GM19324 (cell line): ENCODE results near the gene MRPS2.

Experiments
- ATAC-seq: cut with Tn5 transposase; IDR thresholded peaks from one replicate; pipeline ENCODE4 v1.9.1; 2021; ENCODE audit warnings: mild to moderate bottlenecking, moderate library complexity; ENCODE audit not compliant: unreplicated experiment, low FRiP score

Gene MRPS2

DNA sequence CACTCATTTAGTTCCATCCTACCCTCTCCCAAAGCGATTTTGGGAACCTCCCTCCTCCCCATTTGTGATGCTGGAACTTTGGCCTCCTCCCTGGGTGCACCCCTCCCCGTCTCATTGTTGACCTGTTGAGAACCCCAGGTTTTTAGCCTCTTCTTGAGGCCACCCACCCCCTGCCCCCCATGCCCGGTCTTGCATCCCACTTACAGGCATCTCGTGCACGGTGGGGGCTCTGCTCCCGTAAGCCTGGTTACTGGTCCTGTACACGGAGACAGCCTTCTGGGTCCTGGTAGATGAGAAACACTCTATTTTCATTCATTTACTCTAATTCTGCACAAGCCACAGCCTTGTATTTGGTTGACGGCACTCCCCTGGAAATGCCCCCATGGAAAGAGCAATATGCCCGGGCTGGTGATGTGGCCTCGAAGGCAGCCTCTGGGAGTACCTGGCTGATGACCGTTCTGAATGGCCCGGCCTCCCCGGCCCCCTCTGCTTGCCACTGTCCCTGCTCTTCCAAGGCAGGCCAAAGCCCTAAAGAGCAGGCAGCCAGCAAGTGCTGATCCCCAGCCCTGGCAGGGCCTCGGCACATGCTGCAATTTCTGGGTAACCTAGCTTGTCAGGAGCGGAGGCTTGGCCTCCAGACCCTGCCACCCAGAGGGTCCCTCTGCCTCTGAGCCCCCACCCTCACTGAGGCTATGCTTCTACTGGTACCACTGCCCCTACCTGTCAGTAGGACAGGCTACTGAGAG, 1.9 kb upstream of the MRPS2 start:
- ATAC-seq = no peak

DNA sequence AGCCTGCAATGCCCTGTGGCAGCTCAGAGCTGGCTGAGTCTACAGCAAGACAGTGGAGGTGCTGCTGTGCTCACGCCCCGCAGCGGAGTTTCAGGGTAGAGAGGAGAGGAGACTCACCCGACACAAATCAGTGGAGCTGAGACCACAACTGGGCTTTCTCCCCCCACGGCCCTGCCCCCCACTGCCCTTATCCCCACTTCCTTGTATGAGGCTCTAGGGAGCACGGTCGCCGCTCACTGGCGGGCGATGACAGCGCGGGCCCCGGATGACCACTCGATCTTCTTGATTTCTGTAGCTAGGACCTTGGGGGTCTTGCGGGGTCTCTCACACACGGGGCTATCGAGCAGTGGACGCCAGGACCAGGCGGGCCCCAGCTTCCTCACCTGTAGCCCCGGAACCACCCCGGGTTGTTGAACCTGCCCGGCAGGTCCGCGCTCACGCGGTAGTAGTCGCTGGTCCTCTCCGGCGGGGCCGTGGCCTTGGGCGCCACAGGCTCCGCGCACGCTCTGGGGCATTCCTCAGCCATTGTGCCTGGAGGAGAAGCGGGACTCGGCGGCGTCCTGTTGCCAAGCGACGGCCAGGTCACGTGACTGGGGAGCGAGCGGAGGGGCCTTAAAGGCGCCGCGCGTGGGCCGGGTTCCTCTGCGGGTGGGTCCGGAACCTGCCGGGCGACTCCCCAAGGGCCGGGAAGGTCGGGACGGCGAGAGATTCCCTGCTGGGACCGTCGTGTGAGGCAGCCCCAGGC, 984 bp upstream of the MRPS2 start:
- peak; percentile 50 for ATAC-seq

DNA sequence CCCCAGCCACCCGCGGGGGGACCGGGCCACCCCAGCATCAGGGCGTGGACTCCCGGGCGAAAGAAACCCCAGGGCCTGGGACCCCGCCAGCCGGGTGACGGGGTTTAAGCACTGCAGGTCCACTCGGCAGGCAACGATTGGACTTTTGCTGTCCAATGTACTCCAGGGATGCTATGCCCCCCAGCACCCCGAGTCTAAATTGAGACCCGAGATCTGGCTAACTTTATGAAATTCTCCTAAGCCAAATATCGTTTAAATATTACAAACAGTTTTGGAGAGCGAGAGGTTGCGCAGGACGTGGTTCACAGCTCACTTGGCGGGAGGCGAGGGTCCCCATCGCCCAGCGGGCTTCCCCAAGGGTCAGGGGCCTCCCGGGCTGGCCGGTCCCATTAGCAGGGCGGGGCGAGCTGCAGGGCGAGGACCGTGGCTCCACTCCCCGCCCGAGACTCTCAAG, 384 bp upstream of the MRPS2 start:
- no peak for ATAC-seq

DNA sequence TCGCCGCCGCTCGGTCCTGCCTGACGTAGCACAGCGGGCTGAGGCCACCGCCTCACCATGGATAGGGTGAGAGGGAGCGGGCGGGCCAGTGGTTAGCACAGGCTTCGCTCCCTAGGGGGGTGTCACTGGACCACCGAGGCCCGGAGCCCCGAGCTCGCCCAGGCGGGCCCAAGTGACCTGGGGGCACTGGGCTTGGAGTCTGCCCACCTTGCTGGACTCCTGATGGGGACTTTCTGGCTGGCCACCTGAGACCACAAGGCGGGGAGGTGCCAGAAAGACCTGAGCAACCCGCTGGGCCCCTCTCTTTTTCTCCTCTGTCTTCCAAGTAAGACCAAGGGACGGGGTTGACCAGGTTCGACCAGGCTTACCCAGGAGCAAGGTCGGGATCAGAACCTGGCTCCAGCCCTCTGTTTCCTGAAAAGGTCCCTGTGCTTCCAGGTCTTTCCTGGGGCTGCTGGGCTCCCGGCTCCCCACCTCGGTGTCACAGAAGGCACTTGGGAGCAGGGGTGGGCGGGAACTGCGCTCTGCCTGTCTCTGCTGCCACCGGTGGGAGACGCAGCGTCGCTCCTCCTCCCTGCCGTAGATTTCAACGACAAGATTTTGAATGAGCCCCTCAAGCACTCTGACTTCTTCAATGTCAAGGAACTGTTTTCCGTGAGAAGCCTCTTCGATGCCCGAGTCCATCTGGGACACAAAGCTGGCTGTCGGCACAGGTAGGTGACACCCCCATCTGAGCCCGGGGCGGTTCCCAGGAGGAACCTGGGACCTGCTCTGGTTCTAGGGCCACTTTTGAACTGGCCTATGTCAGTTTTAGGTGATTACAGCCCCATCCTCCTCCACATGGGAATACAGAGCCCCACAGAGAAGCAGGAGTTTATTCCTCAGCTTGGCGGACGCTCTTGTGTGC, 1.0 kb downstream of the MRPS2 start:
- no peak for ATAC-seq

DNA sequence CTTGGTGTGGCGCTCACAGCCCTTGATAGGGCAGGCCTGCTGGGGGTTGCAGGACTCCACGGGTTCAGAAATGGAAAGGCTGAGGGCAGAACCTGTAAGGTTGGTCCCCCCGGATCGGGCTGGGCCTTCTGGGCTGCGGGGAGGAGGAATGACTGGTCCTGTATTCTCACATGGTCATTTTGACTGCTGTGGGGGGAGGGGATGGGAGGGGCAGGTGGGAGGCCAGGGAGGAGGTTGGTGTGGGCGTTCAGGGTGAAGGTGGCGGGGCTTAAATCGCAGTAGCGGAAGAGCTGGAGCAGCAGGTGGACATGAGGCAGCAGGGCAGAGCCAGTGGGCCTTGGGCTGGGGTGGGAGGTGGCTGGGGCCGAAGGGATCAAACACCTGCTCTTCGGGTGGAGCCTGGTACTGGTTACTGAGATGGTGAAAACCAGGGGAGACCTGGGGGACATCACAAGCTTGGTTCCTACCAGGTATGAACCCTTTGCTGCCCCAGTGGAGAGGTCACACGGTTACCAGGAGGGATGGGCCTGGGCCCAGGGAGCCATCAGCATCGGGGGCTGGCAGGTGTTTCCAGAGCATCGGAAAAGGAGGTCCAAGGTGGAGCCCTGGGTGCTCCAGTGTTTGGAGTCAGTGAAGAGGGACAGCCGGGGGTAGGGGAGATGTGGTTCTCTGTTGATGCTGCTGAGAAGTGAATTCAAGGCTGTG, 1.8 kb downstream of the MRPS2 start:
- ATAC-seq = no peak

DNA sequence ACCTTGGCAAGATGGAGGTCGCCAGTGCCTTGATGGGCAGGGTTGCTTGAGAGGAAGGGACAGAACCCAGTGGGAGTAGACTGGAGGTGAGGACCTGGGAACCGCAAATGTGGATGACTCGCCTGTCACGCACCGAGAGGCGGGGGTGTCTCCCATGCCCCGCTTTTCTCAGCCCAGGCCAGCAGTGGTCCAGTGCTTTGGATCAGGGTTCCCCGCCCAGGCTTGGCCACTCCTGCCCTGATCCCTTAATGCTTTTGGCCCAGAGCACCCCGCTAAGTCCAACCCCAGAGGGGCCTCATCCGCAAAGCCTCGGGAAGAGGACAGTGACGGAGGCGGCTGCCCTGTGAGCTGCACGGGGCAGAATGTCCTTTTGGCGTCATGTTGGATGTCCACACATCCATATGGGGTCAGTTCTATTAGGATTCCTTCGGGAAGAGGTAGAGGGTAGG, 2.4 kb downstream of the MRPS2 start:
- ATAC-seq = no peak

DNA sequence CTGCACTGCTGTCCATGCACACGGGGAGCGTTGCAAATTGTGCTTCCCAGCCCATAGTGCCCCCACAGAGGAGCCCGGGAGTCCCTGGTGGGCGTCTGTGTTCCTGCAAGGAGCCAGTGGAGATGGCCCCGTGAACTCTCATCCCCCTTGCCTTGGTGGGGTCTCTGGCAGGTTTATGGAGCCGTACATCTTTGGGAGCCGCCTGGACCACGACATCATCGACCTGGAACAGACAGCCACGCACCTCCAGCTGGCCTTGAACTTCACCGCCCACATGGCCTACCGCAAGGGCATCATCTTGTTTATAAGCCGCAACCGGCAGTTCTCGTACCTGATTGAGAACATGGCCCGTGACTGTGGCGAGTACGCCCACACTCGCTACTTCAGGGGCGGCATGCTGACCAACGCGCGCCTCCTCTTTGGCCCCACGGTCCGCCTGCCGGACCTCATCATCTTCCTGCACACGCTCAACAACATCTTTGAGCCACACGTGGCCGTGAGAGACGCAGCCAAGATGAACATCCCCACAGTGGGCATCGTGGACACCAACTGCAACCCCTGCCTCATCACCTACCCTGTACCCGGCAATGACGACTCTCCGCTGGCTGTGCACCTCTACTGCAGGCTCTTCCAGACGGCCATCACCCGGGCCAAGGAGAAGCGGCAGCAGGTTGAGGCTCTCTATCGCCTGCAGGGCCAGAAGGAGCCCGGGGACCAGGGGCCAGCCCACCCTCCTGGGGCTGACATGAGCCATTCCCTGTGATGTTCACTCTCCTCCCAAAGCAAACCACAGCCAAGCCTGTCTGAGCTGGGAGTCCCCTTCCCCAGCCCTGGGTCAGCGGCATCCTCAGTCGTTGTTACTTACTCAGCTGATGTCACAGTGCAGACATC, 3.1 kb downstream of the MRPS2 start:
- no peak for ATAC-seq

DNA sequence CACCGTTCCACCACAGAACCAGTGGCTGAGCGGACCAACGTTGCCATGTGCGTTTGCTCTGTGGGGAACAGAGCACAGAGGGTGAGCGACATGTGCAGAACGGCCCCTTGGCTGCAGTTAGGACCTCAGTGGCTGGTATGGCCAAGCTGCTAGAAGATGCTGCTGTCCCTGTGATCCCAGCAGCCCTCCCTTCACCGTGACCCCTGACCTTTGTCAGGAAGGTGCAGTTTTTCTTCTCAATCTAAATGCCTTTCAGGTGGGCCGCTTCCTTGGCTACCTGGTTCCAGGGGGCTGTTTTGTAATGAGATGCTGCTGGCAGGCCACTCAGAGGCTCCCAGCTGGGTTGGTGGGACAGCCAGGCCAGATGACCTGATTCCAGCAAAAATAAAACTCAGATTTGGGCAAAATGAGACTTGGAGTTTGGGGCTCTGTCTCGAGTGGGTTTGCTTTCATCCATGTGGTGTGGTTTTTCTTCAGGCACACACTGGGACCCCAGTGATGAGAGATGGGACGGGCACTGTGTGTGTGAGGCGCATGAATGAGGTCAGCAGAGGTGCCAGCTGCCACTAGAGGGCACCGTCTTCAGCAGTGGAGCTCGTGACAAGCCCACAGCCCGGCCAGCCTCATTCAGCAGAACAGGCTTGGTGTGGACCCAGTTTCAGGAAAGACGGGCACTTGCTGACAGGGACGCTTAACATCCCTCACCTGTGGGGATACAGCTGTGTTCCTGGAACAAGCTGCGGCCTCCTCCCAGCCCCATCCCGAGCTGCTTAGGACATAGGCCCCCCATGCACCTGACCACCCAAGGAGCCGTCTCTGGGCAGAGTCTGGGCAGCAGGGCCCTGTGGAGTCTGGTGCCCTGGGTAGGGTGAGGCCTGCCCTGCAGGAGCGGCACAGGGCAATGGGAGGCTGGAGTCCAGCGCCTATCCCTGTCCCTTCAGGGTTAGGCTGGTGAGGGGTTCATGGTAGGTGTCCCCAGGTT, 4.1 kb downstream of the MRPS2 start:
- no peak for ATAC-seq

DNA sequence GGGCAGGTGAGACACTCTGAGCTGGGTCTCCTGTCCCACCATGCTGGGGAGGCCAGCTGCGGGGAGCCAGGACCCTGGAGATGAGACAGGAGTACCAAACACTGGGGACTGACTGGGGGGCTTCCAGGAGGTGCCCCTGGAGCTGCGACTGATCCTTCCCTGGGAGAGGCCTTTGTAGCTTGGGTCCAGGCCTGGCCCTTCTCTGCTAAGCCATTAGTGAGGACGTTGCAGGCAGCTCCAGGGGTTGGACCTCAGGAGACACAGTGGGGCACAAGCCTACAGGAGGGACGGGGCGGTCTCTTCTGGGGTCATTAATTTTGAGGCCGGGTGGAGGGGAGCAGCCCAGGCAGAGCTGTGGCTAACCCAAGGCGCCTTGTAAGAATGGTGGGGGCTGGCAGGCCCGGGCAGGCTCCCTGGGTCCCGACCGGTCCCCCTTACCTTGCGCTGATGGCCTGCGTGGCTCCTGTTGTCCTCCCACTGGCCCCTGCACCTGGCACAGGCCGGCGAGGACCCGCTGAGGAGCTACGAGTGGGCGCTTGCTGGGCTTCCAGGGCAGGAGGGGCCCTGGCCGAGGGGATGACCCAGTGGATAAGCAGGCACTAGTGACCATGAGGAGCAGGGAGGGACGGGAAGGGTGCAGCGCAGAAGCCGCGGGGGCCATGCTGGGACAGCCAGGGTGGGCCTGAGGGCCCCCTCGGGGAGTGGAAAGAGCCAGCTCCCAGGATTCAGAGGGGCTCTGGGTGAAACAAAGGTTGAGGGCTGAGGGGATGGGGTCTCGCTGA, 5.1 kb downstream of the MRPS2 start:
- ATAC-seq = no peak

DNA sequence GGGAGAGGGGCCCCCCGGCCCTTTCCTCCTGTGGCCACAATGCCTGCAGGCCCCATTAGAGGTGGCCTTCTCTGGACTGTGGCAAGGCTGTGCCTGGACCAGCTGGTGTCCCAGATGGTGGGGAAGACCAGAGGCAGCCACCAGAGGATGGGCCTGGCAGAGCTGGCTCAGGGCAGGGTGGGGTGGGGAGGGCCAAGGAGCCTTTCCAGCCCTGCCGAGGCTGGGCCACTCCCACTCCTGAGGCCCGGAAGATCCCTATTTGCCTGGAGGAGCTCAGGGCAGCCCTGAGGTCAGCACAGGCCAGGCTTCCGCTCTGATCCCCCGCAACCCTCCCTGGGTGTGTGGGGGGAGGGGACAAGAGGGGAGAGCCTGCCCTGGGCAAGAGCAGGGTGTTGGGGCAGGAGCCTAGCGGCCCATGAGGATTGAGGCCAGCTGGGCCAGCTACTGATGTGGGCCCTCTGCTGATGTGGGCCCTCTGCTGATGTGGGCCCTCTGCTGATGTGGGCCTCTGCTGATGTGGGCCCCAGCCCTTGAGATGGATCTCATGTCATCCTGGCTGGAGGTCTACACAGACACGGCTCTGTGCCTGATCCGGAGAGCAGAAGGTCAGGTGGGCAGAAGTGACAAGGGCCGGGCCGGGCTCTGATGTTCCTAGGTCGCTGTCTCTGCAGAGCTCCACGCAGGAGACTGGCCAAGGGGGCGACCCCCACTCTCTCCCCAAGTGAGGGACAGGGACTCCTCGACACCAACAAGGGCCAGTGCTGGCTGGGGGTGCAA, 6.0 kb downstream of the MRPS2 start:
- ATAC-seq = no peak

DNA sequence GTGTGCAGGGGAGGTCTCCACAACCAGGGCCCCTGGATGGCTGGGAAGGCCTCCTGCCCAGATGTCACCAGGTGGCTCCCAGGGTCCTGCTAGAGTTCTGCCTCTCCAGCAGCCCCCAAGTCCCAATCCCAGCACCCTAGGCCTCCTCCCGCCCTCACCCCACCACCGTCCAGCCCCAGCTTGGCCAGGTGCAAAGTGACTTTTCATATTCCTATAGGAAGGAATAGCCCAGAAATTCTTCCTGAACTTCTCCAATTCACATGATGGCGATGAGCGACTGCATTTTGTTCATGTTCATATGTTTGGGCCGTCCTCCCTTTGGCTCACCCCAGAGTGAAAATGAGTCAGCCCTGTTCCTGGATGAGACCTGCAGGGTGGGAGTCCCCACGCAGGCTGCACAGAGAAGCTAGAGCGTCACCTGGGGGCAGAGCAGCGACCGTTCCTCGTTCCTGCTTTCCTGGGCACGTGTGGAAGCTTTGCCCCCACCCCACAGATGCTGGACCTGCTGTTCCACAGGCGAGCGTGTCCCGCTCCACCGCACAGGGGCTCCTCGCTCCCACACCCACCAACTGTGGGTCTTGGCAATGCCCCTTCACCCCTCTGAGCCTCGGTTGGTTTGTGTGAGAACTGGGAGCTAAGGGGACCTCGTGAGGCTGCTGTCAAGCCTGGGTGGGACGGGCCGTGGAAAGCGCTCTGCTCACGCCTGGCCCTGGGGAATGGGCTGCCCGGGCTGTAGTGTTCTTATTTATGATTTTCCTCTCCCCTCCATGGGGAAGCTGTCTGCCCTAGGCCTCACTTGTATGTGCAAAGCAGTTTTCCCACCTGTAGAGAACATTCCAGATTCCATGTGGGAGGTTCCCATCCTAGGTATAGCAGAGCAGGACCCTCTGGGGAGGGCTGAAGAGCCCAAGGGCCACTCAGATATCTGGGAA, 6.9 kb downstream of the MRPS2 start:
- no peak for ATAC-seq

DNA sequence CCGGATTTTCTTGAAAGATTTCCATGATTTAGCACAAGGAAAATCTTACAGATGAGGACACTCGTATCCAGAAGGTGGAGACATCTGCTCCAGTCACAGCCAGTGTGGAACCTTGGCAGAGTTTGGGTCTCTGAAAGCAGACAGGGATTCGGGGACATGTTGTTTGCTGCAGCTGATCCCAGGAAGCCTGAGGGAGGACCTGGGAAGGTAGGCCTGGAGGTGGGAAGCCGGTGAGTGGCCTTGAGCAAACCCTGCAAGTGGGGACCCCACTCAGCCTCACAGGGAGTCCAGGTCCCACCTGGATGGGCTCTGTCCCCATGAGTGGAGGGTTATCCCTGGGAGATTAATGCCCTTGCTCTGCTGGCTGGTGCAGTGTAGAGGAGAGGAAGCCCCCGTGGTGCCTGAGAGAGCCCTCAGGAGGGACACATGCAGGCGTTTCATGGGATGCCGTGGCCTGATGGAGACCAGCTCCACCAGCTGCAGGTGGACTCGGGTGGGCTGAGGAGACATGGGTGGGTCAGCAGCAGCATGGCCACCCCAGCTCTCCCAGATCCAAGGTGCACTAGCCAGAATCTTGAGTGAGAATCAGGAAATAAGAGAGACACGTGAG, 7.8 kb downstream of the MRPS2 start:
- ATAC-seq = no peak

DNA sequence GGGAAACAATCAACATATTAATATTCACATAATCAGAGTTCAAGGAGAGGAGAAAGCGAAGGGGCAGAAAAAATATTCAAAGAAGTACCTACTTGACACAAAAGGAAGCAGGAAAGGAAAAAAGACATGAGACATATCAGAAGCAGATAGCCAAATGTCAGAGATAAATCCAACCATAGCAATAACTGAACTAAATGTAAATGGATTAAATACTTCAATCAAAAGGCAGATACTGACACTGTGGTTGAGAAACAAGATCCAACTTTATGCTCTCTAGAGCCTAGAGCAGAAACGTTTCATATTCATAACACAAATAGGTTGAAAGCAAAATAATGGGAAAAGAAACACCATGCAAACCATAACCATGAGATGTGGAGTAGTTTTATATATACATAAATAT, 9.0 kb downstream of the MRPS2 start:
- ATAC-seq = no peak

DNA sequence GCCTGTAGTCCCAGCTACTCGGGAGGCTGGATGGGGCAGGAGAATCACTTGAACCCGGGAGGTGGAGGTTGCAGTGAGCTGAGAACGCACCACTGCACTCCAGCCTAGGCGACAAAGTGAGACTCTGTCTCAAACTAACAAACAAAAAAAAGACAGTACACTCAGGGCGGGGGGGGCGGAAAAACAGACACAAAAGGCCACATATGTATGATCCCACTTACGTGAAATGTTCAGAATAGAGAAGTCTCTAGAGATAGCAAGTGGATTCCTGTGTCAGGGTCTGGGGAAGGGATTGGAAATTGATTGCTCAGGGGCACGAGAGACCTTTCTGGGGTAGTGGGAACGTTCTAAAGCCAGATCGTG, 11.7 kb downstream of the MRPS2 start:
- ATAC-seq = no peak

DNA sequence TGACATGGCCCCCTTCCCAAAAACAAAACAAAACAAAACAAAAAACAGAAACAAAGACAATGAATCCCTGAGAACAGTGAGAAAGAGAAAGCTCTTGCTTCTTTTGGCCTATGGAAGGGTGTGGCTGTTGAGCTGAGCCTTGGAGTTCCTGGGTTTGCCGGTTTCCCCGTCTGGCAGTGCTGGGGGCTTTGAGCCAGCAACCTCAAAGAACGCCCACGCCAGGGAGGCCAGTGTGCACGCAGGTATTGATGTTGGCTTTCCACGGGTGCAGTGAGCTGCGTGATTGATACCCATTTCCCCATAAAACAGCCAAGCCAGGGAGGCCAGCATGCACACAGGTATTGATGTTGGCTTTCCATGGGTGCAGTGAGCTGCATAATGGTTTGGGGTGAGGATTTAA, 12.4 kb downstream of the MRPS2 start:
- no peak for ATAC-seq
